Osteocyte (in vitro differentiated cells): ENCODE measurements around the gene KRTAP9-9. TPM values are rescaled to one million over a fixed set of nuclear protein-coding genes. Genes with fewer than 3 reads are reported as not detected.

ENCODE experiments used
- DNase-seq: peaks from one replicate; pipeline ENCODE4 v3.0.0; 2021; ENCODE audit warnings: mixed read lengths; ENCODE audit not compliant: unreplicated experiment; ENCODE audit errors: extremely low spot score
- H3K27ac Mint-ChIP-seq: one replicate; pipeline ENCODE4 v1.8.0; 2021; ENCODE audit warnings: mild to moderate bottlenecking, mixed read lengths; ENCODE audit not compliant: unreplicated experiment
- H3K27me3 Mint-ChIP-seq: one replicate; pipeline ENCODE4 v1.8.0; 2021; ENCODE audit warnings: mixed read lengths; ENCODE audit not compliant: unreplicated experiment
- H3K36me3 Mint-ChIP-seq: one replicate; pipeline ENCODE4 v1.8.0; 2021; ENCODE audit warnings: mixed read lengths; ENCODE audit not compliant: unreplicated experiment
- H3K4me1 Mint-ChIP-seq: one replicate; pipeline ENCODE4 v1.8.0; 2021; ENCODE audit warnings: mixed read lengths; ENCODE audit not compliant: unreplicated experiment
- H3K4me3 Mint-ChIP-seq: one replicate; pipeline ENCODE4 v1.8.0; 2021; ENCODE audit warnings: mild to moderate bottlenecking, moderate library complexity, mixed read lengths; ENCODE audit not compliant: unreplicated experiment
- H3K9me3 Mint-ChIP-seq: one replicate; pipeline ENCODE4 v1.8.0; 2021; ENCODE audit warnings: mixed read lengths; ENCODE audit not compliant: unreplicated experiment
- total RNA-seq: library from RNA; stranded (reverse); gene quantifications from 2 replicates; pipeline ENCODE4 v1.2.1, GENCODE V29; 2021
- TF ChIP-seq, protein P1 (sequence below): fragments of 200-600 bp; sonication (generic); IDR thresholded peaks from 2 replicates; pipeline ENCODE4 v1.5.0; 2021; ENCODE audit warnings: antibody characterized with exemption, mild to moderate bottlenecking, moderate library complexity

KRTAP9-9 gene
- total RNA-seq, 1 donor from 2014 or later: not detected

DNA sequence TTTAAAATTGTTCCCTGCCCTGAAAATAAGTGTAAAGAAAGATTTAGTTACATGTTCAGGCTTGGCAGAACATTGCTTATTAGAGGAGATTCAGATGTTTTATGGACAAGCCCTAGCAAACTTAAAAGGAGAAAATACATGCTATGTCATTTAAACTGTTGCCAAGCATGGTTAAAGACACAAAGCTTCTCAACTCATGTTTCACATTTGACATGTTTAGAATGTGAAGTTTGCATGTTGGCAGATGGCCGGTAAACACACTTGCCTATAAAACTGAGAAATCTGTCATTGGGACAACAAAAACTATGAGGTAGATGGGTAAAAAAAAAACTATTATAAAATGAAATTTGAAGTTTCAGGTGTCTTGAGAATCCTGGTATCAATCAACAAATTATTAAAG is 41.7 kb downstream of the KRTAP9-9 start:
- Mint-ChIP-seq H3K27ac (no peak overlapping the region), H3K4me3 (no peak overlapping the region), H3K9me3 (no peaks in the 10 kb centered on the region), H3K36me3 (no peaks in the 10 kb centered on the region), H3K27me3 (no peaks in the 10 kb centered on the region), H3K4me1 (no peaks in the 10 kb centered on the region)
- no peak for DNase-seq
- TF ChIP-seq, protein P1, sequence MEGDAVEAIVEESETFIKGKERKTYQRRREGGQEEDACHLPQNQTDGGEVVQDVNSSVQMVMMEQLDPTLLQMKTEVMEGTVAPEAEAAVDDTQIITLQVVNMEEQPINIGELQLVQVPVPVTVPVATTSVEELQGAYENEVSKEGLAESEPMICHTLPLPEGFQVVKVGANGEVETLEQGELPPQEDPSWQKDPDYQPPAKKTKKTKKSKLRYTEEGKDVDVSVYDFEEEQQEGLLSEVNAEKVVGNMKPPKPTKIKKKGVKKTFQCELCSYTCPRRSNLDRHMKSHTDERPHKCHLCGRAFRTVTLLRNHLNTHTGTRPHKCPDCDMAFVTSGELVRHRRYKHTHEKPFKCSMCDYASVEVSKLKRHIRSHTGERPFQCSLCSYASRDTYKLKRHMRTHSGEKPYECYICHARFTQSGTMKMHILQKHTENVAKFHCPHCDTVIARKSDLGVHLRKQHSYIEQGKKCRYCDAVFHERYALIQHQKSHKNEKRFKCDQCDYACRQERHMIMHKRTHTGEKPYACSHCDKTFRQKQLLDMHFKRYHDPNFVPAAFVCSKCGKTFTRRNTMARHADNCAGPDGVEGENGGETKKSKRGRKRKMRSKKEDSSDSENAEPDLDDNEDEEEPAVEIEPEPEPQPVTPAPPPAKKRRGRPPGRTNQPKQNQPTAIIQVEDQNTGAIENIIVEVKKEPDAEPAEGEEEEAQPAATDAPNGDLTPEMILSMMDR: no peak

DNA sequence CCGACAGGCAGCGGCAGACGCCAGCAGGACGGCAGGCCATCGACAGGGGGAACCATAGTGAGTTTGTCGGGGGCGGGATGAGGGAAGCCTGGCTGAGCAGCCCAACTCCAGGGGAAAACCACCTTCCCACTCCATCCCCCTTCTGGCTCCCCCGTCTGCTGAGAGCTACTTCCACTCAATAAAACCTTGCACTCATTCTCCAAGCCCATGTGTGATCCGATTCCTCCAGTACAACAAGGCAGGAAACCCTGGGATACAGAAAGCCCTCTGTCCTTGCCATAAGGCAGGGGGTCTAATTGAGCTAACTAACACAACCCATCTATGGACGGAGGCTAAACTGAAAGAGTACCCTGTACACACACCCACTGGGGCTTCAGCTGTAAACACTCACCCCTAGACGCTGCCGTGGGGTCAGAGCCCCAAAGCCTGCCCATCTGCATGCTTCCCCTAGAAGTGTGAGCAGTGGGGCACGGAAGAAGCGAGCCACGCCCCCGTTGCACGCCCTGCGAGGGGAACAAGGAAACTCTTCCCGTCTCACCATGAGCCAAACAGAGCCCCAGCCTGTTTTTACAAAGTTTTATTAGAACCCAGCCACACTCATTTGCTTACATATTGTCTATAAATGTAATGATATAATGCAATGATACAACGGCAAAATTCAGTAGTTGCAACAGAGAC is 43.4 kb downstream of the KRTAP9-9 start:
- TF ChIP-seq, protein P1: no peak
- no peaks in the 10 kb centered on the region for H3K9me3 Mint-ChIP-seq
- H3K36me3 Mint-ChIP-seq: no peaks in the 10 kb centered on the region
- H3K27me3 Mint-ChIP-seq: no peaks in the 10 kb centered on the region
- no peak for DNase-seq
- H3K27ac Mint-ChIP-seq: no peak overlapping the region
- H3K4me1 Mint-ChIP-seq: no peaks in the 10 kb centered on the region
- no peak overlapping the region for H3K4me3 Mint-ChIP-seq

DNA sequence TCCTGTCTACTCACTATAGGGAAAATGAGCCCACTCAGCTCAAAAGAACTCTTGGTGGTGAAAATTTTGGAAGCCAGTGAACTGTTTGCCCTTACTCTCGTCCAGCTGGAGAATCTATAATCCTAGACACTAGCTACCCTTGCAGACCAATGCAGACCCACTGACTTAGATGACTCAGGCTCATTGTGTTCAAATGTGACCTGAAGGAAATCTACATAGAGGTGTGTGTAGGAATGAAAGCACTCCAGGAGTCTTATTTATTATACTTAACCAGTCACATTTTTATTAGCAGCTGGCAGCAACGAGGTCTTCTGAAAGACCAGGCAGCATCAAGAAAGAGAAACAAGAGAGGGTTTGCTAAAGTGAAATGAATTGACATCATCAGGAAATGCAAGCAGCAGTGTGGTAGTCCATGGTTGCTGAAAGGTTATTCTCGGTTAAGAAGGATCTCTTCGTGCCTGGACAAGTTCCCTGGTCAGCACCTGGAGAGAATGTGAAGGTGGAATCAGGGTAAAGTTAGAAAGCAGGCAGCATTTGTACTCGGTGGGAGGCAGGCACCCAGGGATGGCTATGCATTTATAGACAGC is 46.1 kb downstream of the KRTAP9-9 start:
- Mint-ChIP-seq H3K4me3 (no peak overlapping the region), H3K36me3 (no peaks in the 10 kb centered on the region), H3K9me3 (no peaks in the 10 kb centered on the region), H3K27me3 (no peaks in the 10 kb centered on the region), H3K27ac (no peak overlapping the region), H3K4me1 (no peaks in the 10 kb centered on the region)
- TF ChIP-seq, protein P1: no peak
- no peak for DNase-seq

DNA sequence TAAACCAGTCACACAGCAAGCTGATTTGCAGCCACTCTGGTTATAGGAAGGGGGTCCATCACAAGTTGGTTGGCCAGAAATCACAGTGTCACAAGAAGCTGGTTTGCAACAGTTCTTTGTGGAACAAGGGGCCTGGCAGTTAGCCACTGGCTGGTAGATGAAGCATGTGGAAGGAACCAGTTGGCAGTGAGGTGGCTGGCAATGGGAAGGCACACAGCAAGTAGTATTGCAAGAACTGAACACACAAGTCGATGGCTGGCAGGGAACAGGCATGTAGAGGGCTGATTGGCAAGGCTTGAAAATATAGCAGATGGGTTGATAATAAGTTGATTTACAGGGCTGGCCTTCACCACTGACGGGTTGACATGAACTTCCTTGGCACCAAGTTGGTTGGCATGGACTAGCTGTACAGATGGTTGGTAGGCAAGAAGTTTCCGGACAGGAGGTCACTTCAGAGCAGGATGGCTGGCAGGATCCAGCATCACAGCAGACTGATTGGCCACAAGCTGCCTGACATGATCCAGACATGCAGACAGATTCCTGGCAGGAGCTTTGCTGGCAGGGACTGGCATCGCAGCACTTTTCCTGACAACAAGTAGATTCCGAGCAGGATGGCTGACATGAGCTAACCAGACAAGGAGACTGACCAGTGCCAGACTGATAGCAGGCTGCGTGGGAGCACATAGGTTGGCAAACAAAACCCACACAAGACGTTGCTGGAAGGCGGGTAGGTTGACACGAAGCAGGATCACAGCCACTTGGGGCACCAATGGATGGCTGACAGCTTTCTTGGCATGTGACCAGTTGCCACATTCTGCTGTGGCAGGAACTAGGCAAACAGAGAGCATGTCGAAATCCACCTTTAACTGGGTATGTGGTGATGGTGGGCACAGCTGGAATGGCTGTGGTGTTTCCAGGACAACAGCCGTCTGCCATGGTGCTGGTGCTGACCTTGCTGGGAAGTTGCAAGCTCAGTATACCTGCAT is 47.0 kb downstream of the KRTAP9-9 start, which contains the start of gene KRTAP29-1:
Gene KRTAP29-1, minus strand, starts transcription at position 936 of the 986 bp plus-strand sequence. Its CDS starts 0 bp downstream, at position 936.
- Mint-ChIP-seq H3K36me3 (no peaks in the 10 kb centered on the region), H3K27ac (no peak within 1 kb of the TSS), H3K4me1 (peaks cover under 1% of the 10 kb centered on the region), H3K4me3 (no peak within 1 kb of the TSS), H3K9me3 (no peaks in the 10 kb centered on the region), H3K27me3 (no peaks in the 10 kb centered on the region)
- TF ChIP-seq, protein P1: no peak
- no peak for DNase-seq
